Right lobe of liver (tissue), 4 donors: Measurements from ENCODE around the gene DLEC1.

Experiments used
- CTCF ChIP-seq, 4 donors: fragments of 200-600 bp in 3 of 4; fragments of 450-650 bp in 1 of 4; IDR thresholded peaks; one replicate each; pipeline versions ENCODE4 v1.5.1 to v1.8.0; 2016 to 2022; ENCODE audit warnings: antibody characterized with exemption in 4 of 4, mild to moderate bottlenecking in 2 of 4
- POLR2A ChIP-seq: fragments of 450-650 bp; IDR thresholded peaks from one replicate; pipeline ENCODE4 v1.6.1; 2017; ENCODE audit warnings: antibody characterized with exemption, mild to moderate bottlenecking
- donor health status: DM: no; HTN: no; CAD: no.
- donor health status: DM: no; HTN: no; CAD: no.
- donor health status: DM: no; HTN: yes; CAD: no.

GRCh38 chr3:38038447-38038911 is 529 bp upstream of the DLEC1 start:
- no peak for TF ChIP-seq CTCF (IDR thresholded peaks at IDR 0.05)
- TF ChIP-seq POLR2A: no peak
